Fibroblast of lung (primary cell): ENCODE measurements around the gene HDAC4. TPM values are rescaled to one million over a fixed set of nuclear protein-coding genes. Genes with fewer than 3 reads are reported as not detected.

ENCODE experiments used
- DNase-seq, 2 donors: peaks; one replicate each; pipeline versions ENCODE4 v3.0.0 to v3.0.0-alpha.2; 2010; ENCODE audit warnings: low read depth in 2 of 2
- H2AFZ ChIP-seq: 2 replicates; pipeline ENCODE4 v1.5.1; 2012; ENCODE audit warnings: low read length, control low read depth, inconsistent platforms
- H3K27ac ChIP-seq: 2 replicates; pipeline ENCODE4 v1.5.1; 2011; ENCODE audit warnings: low read length, control low read depth; ENCODE audit not compliant: insufficient read depth
- H3K27me3 ChIP-seq: 2 replicates; pipeline ENCODE4 v1.5.1; 2011; ENCODE audit warnings: mild to moderate bottlenecking, low read length; ENCODE audit not compliant: control insufficient read depth, insufficient read depth
- H3K36me3 ChIP-seq: 2 replicates; pipeline ENCODE4 v1.5.1; 2011; ENCODE audit warnings: low read length; ENCODE audit not compliant: control insufficient read depth, insufficient read depth
- H3K4me1 ChIP-seq: 2 replicates; pipeline ENCODE4 v1.5.1; 2011; ENCODE audit warnings: low read length; ENCODE audit not compliant: control insufficient read depth, insufficient read depth; ENCODE audit errors: extremely low read depth
- H3K4me2 ChIP-seq: 2 replicates; pipeline ENCODE4 v1.5.1; 2011; ENCODE audit warnings: low read length, control low read depth; ENCODE audit not compliant: insufficient read depth; ENCODE audit errors: extremely low read depth
- H3K4me3 ChIP-seq, 4 experiments: fragments of 200-600 bp in 1 of 4; sonication (generic) in 1 of 4; replicated peaks in 1 of 4; 2 replicates each; pipeline ENCODE4 v1.5.1; 2011 to 2016; ENCODE audit warnings: low read length in 4 of 4, low read depth in 3 of 4, mild to moderate bottlenecking in 3 of 4, control low read depth in 2 of 4, inconsistent platforms in 1 of 4, mixed read lengths in 1 of 4; ENCODE audit not compliant: insufficient read depth in 1 of 4; ENCODE audit errors: control extremely low read depth in 1 of 4
- H3K79me2 ChIP-seq: 2 replicates; pipeline ENCODE4 v1.5.1; 2012; ENCODE audit warnings: mild to moderate bottlenecking, low read length, inconsistent platforms; ENCODE audit not compliant: control insufficient read depth, insufficient read depth
- H3K9ac ChIP-seq: 2 replicates; pipeline ENCODE4 v1.5.1; 2011; ENCODE audit warnings: mild to moderate bottlenecking, low read length, control low read depth; ENCODE audit not compliant: insufficient read depth
- H3K9me3 ChIP-seq: 2 replicates; pipeline ENCODE4 v1.5.1; 2012; ENCODE audit warnings: low read depth, low read length; ENCODE audit not compliant: control insufficient read depth, insufficient read depth
- H4K20me1 ChIP-seq: 2 replicates; pipeline ENCODE4 v1.5.1; 2011; ENCODE audit warnings: low read length; ENCODE audit not compliant: control insufficient read depth, insufficient read depth; ENCODE audit errors: extremely low read depth
- CTCF ChIP-seq, 2 donors: IDR thresholded peaks in 1 of 2; conservative IDR thresholded peaks in 1 of 2; 1 replicate in 1 of 2; 2 replicates in 1 of 2; pipeline ENCODE4 v1.5.1; 2011 to 2012; ENCODE audit warnings: low read length in 2 of 2, control low read depth in 1 of 2, inconsistent platforms in 1 of 2, low read depth in 1 of 2, mild to moderate bottlenecking in 1 of 2
- EZH2 ChIP-seq: IDR thresholded peaks from 2 replicates; pipeline ENCODE4 v1.5.1; 2012; ENCODE audit warnings: low read length, control low read depth, mild to moderate bottlenecking; ENCODE audit errors: missing control alignments
- polyA plus RNA-seq, 2 donors: library from polyadenylated mRNA; depleted of rRNA in 1 of 2; stranded (reverse) in 1 of 2; unstranded in 1 of 2; fragments of >200 nt; gene quantifications; 2 replicates each; pipeline ENCODE4 v1.2.1, GENCODE V29; 2011 to 2012; ENCODE audit warnings: missing spikeins in 1 of 2
- total RNA-seq: library from RNA; depleted of rRNA; stranded (reverse); fragments of >200 nt; gene quantifications from 2 replicates; pipeline ENCODE4 v1.2.1, GENCODE V29; 2014

The HDAC4 gene
- total and polyA plus RNA-seq, 2 donors (not counting 1 experiment from before 2014, with no cell fraction given): 7.4 to 19.8 TPM

- TF ChIP-seq CTCF (conservative IDR thresholded peaks at IDR 0.05 in 1 of 2, IDR thresholded peaks at IDR 0.05 in 1 of 2; ENCODE audit: low read depth in 1 of 2, low read length in 2 of 2) (no peak), EZH2 (no peak)
- DNase-seq: no peak
- Histone ChIP-seq H3K79me2 (no peaks in the 10 kb centered on the region), H3K36me3 (no peaks in the 10 kb centered on the region), H4K20me1 (no peaks in the 10 kb centered on the region), H3K9ac (no peak overlapping the region), H3K27ac (no peak overlapping the region), H2AFZ (no peak overlapping the region), H3K4me1 (no peaks in the 10 kb centered on the region), H3K9me3 (no peaks in the 10 kb centered on the region), H3K4me3 (no peak overlapping the region), H3K4me2 (no peak overlapping the region), H3K27me3 (no peaks in the 10 kb centered on the region)
These were observed 36.0 kb upstream of the HDAC4 start for GRCh38 chr2:239436669-239437335.

- no peak overlapping the region for H2AFZ ChIP-seq
- TF ChIP-seq CTCF (conservative IDR thresholded peaks at IDR 0.05 in 1 of 2, IDR thresholded peaks at IDR 0.05 in 1 of 2; ENCODE audit: low read depth in 1 of 2, low read length in 2 of 2) (no peak), EZH2 (no peak)
These were observed 35.3 kb upstream of the HDAC4 start for GRCh38 chr2:239436076-239436475.

GRCh38 chr2:239433777-239434403 is 33.1 kb upstream of the HDAC4 start:
- Histone ChIP-seq H4K20me1 (no peaks in the 10 kb centered on the region), H3K9me3 (no peaks in the 10 kb centered on the region), H3K36me3 (no peaks in the 10 kb centered on the region), H3K27ac (peak overlapping the region; percentile 36), H3K79me2 (no peaks in the 10 kb centered on the region), H3K27me3 (no peaks in the 10 kb centered on the region), H2AFZ (no peak overlapping the region), H3K4me3 (no peak overlapping the region), H3K4me2 (no peak overlapping the region), H3K4me1 (no peaks in the 10 kb centered on the region), H3K9ac (no peak overlapping the region)
- DNase-seq: peak; percentile 25 to 75
- TF ChIP-seq EZH2 (no peak), CTCF (conservative IDR thresholded peaks at IDR 0.05 in 1 of 2, IDR thresholded peaks at IDR 0.05 in 1 of 2; ENCODE audit: low read depth in 1 of 2, low read length in 2 of 2) (no peak)

More at GRCh38 chr2:239436076-239436475, 35.3 kb upstream of the HDAC4 start:
- Histone ChIP-seq H3K4me3 (no peak overlapping the region), H3K27me3 (no peaks in the 10 kb centered on the region), H3K9me3 (no peaks in the 10 kb centered on the region), H4K20me1 (no peaks in the 10 kb centered on the region), H3K36me3 (no peaks in the 10 kb centered on the region), H3K27ac (no peak overlapping the region), H3K4me2 (no peak overlapping the region), H3K4me1 (no peaks in the 10 kb centered on the region), H3K79me2 (no peaks in the 10 kb centered on the region), H3K9ac (no peak overlapping the region)
- no peak for DNase-seq
